Smooth muscle cell (in vitro differentiated cells): Measurements from ENCODE around the gene PTPRM. TPM values are rescaled to one million over a fixed set of nuclear protein-coding genes. Genes with fewer than 3 reads are reported as not detected.

Source experiments
- DNase-seq: peaks from one replicate; lab custom pipeline; 2025; ENCODE audit not compliant: unreplicated experiment; lab: John Stamatoyannopoulos, UW
- H2AFZ ChIP-seq: fragments of 200-600 bp; sonication (generic); 2 replicates; pipeline ENCODE4 v1.6.0; 2016; ENCODE audit warnings: antibody characterized with exemption, low read depth, mild to moderate bottlenecking
- H3F3A ChIP-seq: fragments of 200-600 bp; sonication (generic); 2 replicates; pipeline ENCODE4 v1.6.0; 2017; ENCODE audit warnings: antibody characterized with exemption, low read depth
- H3K27ac ChIP-seq: fragments of 200-600 bp; sonication (generic); 2 replicates; pipeline ENCODE4 v1.5.1; 2016; ENCODE audit warnings: low read depth, mild to moderate bottlenecking
- H3K27me3 ChIP-seq: fragments of 200-600 bp; sonication (generic); 2 replicates; pipeline ENCODE4 v1.6.1; 2016; ENCODE audit warnings: low read depth, mild to moderate bottlenecking
- H3K36me3 ChIP-seq: fragments of 200-600 bp; sonication (generic); 2 replicates; pipeline ENCODE4 v1.5.1; 2016; ENCODE audit warnings: low read depth
- H3K4me1 ChIP-seq: fragments of 200-600 bp; sonication (generic); 2 replicates; pipeline ENCODE4 v1.5.1; 2016; ENCODE audit warnings: low read depth
- H3K4me2 ChIP-seq: fragments of 200-600 bp; sonication (generic); 2 replicates; pipeline ENCODE4 v1.6.0; 2016; ENCODE audit warnings: mild to moderate bottlenecking
- H3K4me3 ChIP-seq: fragments of 200-600 bp; sonication (generic); 2 replicates; pipeline ENCODE4 v1.5.1; 2016; ENCODE audit warnings: mild to moderate bottlenecking
- H3K79me2 ChIP-seq: fragments of 200-600 bp; sonication (generic); 2 replicates; pipeline ENCODE4 v1.6.0; 2016; ENCODE audit warnings: low read depth, mild to moderate bottlenecking
- H3K9ac ChIP-seq: fragments of 200-600 bp; sonication (generic); 2 replicates; pipeline ENCODE4 v1.6.0; 2016; ENCODE audit warnings: low read depth
- H3K9me3 ChIP-seq: fragments of 200-600 bp; sonication (generic); replicated peaks from 2 replicates; pipeline ENCODE4 v1.5.1; 2016; ENCODE audit warnings: low read depth
- H4K20me1 ChIP-seq: fragments of 200-600 bp; sonication (generic); 2 replicates; pipeline ENCODE4 v1.6.0; 2016; ENCODE audit warnings: low read depth
- CTCF ChIP-seq: fragments of 200-600 bp; sonication (generic); IDR thresholded peaks from 2 replicates; pipeline ENCODE4 v1.5.1; 2017; ENCODE audit warnings: borderline replicate concordance, mild to moderate bottlenecking, antibody characterized with exemption; ENCODE audit not compliant: insufficient read depth, poor library complexity, severe bottlenecking
- WGBS: methylation state at CpG from one replicate; pipeline ENCODE4 v1.1.7; 2016; ENCODE audit warnings: low lambda C conversion rate; 5-methylcytosine and 5-hydroxymethylcytosine counted together
- polyA plus RNA-seq: library from polyadenylated mRNA; unstranded; fragments of >200 nt; fragmentation: Nextera tagmentation; extraction: Ambion mirVana; gene quantifications from 2 replicates; pipeline ENCODE4 v1.2.1, GENCODE V29; 2016
- total RNA-seq: library from RNA; depleted of rRNA; stranded (reverse); fragments of >200 nt; gene quantifications from 2 replicates; pipeline ENCODE4 v1.2.3, GENCODE V29; 2014

Gene PTPRM
- total and polyA plus RNA-seq, 2 experiments from 2014 or later: 57.5 to 115 TPM

- no peaks in the 10 kb centered on the region for H3F3A ChIP-seq
- H3K27me3 ChIP-seq: no peaks in the 10 kb centered on the region
- DNase-seq: no peak
- no peaks in the 10 kb centered on the region for H3K79me2 ChIP-seq
- no peak overlapping the region for H3K9ac ChIP-seq
- 97% methylated on average over 17 of the region's 17 CpGs for WGBS
- H3K4me2 ChIP-seq: no peak overlapping the region
- H3K27ac ChIP-seq: no peak overlapping the region
- H3K9me3 ChIP-seq: no peaks in the 10 kb centered on the region
- peaks cover 3% of the 10 kb centered on the region for H3K36me3 ChIP-seq
- H3K4me3 ChIP-seq: no peak overlapping the region
- TF ChIP-seq CTCF: no peak
- no peak overlapping the region for H2AFZ ChIP-seq
- no peaks in the 10 kb centered on the region for H4K20me1 ChIP-seq
- H3K4me1 ChIP-seq: no peaks in the 10 kb centered on the region
Observed at GRCh38 chr18:8401606-8402005, 834.5 kb downstream of the PTPRM start.

- Histone ChIP-seq H3K4me3 (no peak overlapping the region), H3K9ac (no peak overlapping the region), H3K27ac (no peak overlapping the region), H3K79me2 (no peaks in the 10 kb centered on the region), H3F3A (no peaks in the 10 kb centered on the region), H2AFZ (no peak overlapping the region), H4K20me1 (no peaks in the 10 kb centered on the region), H3K36me3 (peaks cover 3% of the 10 kb centered on the region), H3K4me2 (no peak overlapping the region), H3K9me3 (no peaks in the 10 kb centered on the region), H3K4me1 (no peaks in the 10 kb centered on the region), H3K27me3 (no peaks in the 10 kb centered on the region)
- WGBS: 85% methylated on average over 4 of the region's 4 CpGs
- no peak for TF ChIP-seq CTCF
- DNase-seq: no peak
Observed at GRCh38 chr18:8402237-8402636, 835.1 kb downstream of the PTPRM start.

- no peaks in the 10 kb centered on the region for H3K9me3 ChIP-seq
- H2AFZ ChIP-seq: no peak overlapping the region
- TF ChIP-seq CTCF: no peak
- no peak overlapping the region for H3K4me2 ChIP-seq
- no peak overlapping the region for H3K9ac ChIP-seq
- WGBS: 99% methylated on average over 2 of the region's 2 CpGs
- H3K4me1 ChIP-seq: no peaks in the 10 kb centered on the region
- no peaks in the 10 kb centered on the region for H4K20me1 ChIP-seq
- H3F3A ChIP-seq: no peaks in the 10 kb centered on the region
- H3K27ac ChIP-seq: no peak overlapping the region
- DNase-seq: no peak
- peaks cover 3% of the 10 kb centered on the region for H3K36me3 ChIP-seq
- H3K4me3 ChIP-seq: no peak overlapping the region
- H3K79me2 ChIP-seq: no peaks in the 10 kb centered on the region
- H3K27me3 ChIP-seq: no peaks in the 10 kb centered on the region
Observed at GRCh38 chr18:8403713-8404112, 836.6 kb downstream of the PTPRM start.

GRCh38 chr18:8406186-8406867 is 839.2 kb downstream of the PTPRM start:
- no peak overlapping the region for H2AFZ ChIP-seq
- H3K9ac ChIP-seq: no peak overlapping the region
- peaks cover 3% of the 10 kb centered on the region for H3K36me3 ChIP-seq
- 94% methylated on average over 10 of the region's 10 CpGs for whole genome bisulfite sequencing
- no peak overlapping the region for H3K4me3 ChIP-seq
- no peaks in the 10 kb centered on the region for H4K20me1 ChIP-seq
- H3K27me3 ChIP-seq: no peaks in the 10 kb centered on the region
- no peaks in the 10 kb centered on the region for H3K4me1 ChIP-seq
- H3K4me2 ChIP-seq: no peak overlapping the region
- no peaks in the 10 kb centered on the region for H3K9me3 ChIP-seq
- no peaks in the 10 kb centered on the region for H3F3A ChIP-seq
- TF ChIP-seq CTCF: no peak
- no peak for DNase-seq
- no peak overlapping the region for H3K27ac ChIP-seq
- H3K79me2 ChIP-seq: no peaks in the 10 kb centered on the region
